GDM1 (cell line): Measurements from ENCODE around the gene PDSS1.
"Not testable (repeated sequence)": the region's sequence is repeated elsewhere in the genome, so short reads cannot be mapped to it uniquely, and the experiment has no call there.

Source experiments
- DNase-seq: peaks from one replicate; lab custom pipeline; 2025; lab: John Stamatoyannopoulos, UW

PDSS1 gene

GRCh38 chr10:26697163-26697921, at the start of gene PDSS1:
PDSS1 (plus strand) TSS chr10:26697701; CDS start chr10:26697712, 11 bp downstream.
- DNase-seq = peak; percentile 65

- not testable (repeated sequence) for DNase-seq
Observed at GRCh38 chr10:26648245-26648636, 49.3 kb upstream of the PDSS1 start.

GRCh38 chr10:26650406-26650805, 47.1 kb upstream of the PDSS1 start:
- DNase-seq = no peak

- not testable (repeated sequence) for DNase-seq
Observed at GRCh38 chr10:26651476-26651875, 46.0 kb upstream of the PDSS1 start.

- DNase-seq = no peak
Observed at GRCh38 chr10:26653004-26653403, 44.5 kb upstream of the PDSS1 start.

GRCh38 chr10:26655746-26656145, 41.8 kb upstream of the PDSS1 start:
- no peak for DNase-seq

GRCh38 chr10:26662864-26663263, 34.6 kb upstream of the PDSS1 start:
- no peak for DNase-seq

- no peak for DNase-seq
Observed at GRCh38 chr10:26665080-26666048, 32.1 kb upstream of the PDSS1 start.

- no peak for DNase-seq
Observed at GRCh38 chr10:26675873-26676257, 21.6 kb upstream of the PDSS1 start.

GRCh38 chr10:26679588-26679987, 17.9 kb upstream of the PDSS1 start:
- no peak for DNase-seq

GRCh38 chr10:26681076-26681475, 16.4 kb upstream of the PDSS1 start:
- DNase-seq = no peak

GRCh38 chr10:26681971-26682370, 15.5 kb upstream of the PDSS1 start:
- DNase-seq = not testable (repeated sequence)

- no peak for DNase-seq
Observed at GRCh38 chr10:26682931-26683330, 14.6 kb upstream of the PDSS1 start.

GRCh38 chr10:26684667-26685264, 12.7 kb upstream of the PDSS1 start:
- DNase-seq = peak; percentile 49

- DNase-seq = no peak
Observed at GRCh38 chr10:26685441-26685840, 12.1 kb upstream of the PDSS1 start.

GRCh38 chr10:26689399-26689798, 8.1 kb upstream of the PDSS1 start:
- DNase-seq = no peak

- DNase-seq = no peak
Observed at GRCh38 chr10:26690731-26691475, 6.6 kb upstream of the PDSS1 start.

GRCh38 chr10:26694536-26694935, 3.0 kb upstream of the PDSS1 start:
- not testable (repeated sequence) for DNase-seq

- DNase-seq = no peak
Observed at GRCh38 chr10:26696786-26697162, 727 bp upstream of the PDSS1 start.

- no peak for DNase-seq
Observed at GRCh38 chr10:26697922-26698608, 564 bp downstream of the PDSS1 start.

GRCh38 chr10:26698909-26699308, 1.4 kb downstream of the PDSS1 start:
- no peak for DNase-seq
